HG02763 (cell line): ENCODE data around the gene ADGRE2.
"Not testable (repeated sequence)": the region's sequence is repeated elsewhere in the genome, so short reads cannot be mapped to it uniquely, and the experiment has no call there.

Experiments
- ATAC-seq: cut with Tn5 transposase; IDR thresholded peaks from one replicate; pipeline ENCODE4 v1.9.1; 2021; ENCODE audit warnings: mild to moderate bottlenecking, moderate library complexity; ENCODE audit not compliant: unreplicated experiment

Gene ADGRE2

GRCh38 chr19:14778110-14778845 lies at the start of gene ADGRE2:
TSS of gene ADGRE2 (minus strand) at chr19:14778560. CDS start at chr19:14776756, 1,804 bp downstream.
- not testable (repeated sequence) for ATAC-seq

GRCh38 chr19:14826006-14826405 lies 47.6 kb upstream of the ADGRE2 start:
- ATAC-seq = no peak

- ATAC-seq = no peak
These were observed 43.6 kb upstream of the ADGRE2 start for GRCh38 chr19:14821937-14822336.

- ATAC-seq = no peak
These were observed 40.2 kb upstream of the ADGRE2 start for GRCh38 chr19:14818588-14818987.

GRCh38 chr19:14817052-14817451 lies 38.7 kb upstream of the ADGRE2 start:
- no peak for ATAC-seq

GRCh38 chr19:14814982-14815652 lies 36.8 kb upstream of the ADGRE2 start:
- no peak for ATAC-seq

- ATAC-seq = no peak
These were observed 31.1 kb upstream of the ADGRE2 start for GRCh38 chr19:14809272-14810057.

- no peak for ATAC-seq
These were observed 26.4 kb upstream of the ADGRE2 start for GRCh38 chr19:14804765-14805164.

- no peak for ATAC-seq
These were observed 20.4 kb upstream of the ADGRE2 start for GRCh38 chr19:14798760-14799159.

- no peak for ATAC-seq
These were observed 17.7 kb upstream of the ADGRE2 start for GRCh38 chr19:14796021-14796420.

- ATAC-seq = no peak
These were observed 16.8 kb upstream of the ADGRE2 start for GRCh38 chr19:14795078-14795721.

GRCh38 chr19:14792250-14792649 lies 13.9 kb upstream of the ADGRE2 start:
- not testable (repeated sequence) for ATAC-seq

- ATAC-seq = no peak
These were observed 8.1 kb upstream of the ADGRE2 start for GRCh38 chr19:14786421-14786851.

GRCh38 chr19:14785102-14785793 lies 6.9 kb upstream of the ADGRE2 start:
- not testable (repeated sequence) for ATAC-seq

- ATAC-seq = not testable (repeated sequence)
These were observed 6.4 kb upstream of the ADGRE2 start for GRCh38 chr19:14784730-14785101.

GRCh38 chr19:14783410-14783998 lies 5.1 kb upstream of the ADGRE2 start:
- not testable (repeated sequence) for ATAC-seq

GRCh38 chr19:14782626-14783409 lies 4.5 kb upstream of the ADGRE2 start:
- ATAC-seq = no peak

GRCh38 chr19:14781713-14782536 lies 3.6 kb upstream of the ADGRE2 start:
- ATAC-seq = not testable (repeated sequence)
